ENCODE data around the gene CWC15. TPM values are rescaled to one million over a fixed set of nuclear protein-coding genes. Genes with fewer than 3 reads are reported as not detected.

CWC15 gene
- total and polyA plus RNA-seq, 2 of the 13 experiments (the other 11 are each of a cell fraction or from before 2014, with no cell fraction given), result 27.6 to 61.2 TPM

GRCh38 chr11:94973099-94973968 is at the start of gene CWC15, which contains the start of gene KDM4D (continued):
- TF ChIP-seq ZNF710 (CRISPR knock-in tag; IDR thresholded peaks at IDR 0.05; ENCODE audit: borderline replicate concordance) (peak; percentile 52; the same call in 1 of the 2 replicates), SAP130 (CRISPR knock-in tag; IDR thresholded peaks at IDR 0.05; ENCODE audit: low read depth) (peak; percentile 91), ZNF280B (CRISPR knock-in tag; IDR thresholded peaks at IDR 0.05; ENCODE audit: borderline replicate concordance) (peak; percentile 27; the same call in 1 of the 2 replicates), TCF7L2 (IDR thresholded peaks at IDR 0.05; ENCODE audit: low read depth, low read length) (no peak), ZNF441 (CRISPR knock-in tag; IDR thresholded peaks at IDR 0.05; ENCODE audit: borderline replicate concordance) (peak; percentile 68; the same call in 1 of the 2 replicates), ZNF605 (CRISPR knock-in tag; IDR thresholded peaks at IDR 0.05) (peak; percentile 40; the same call in 1 of the 2 replicates), GATA4 (IDR thresholded peaks at IDR 0.05; ENCODE audit: borderline replicate concordance, low read depth) (peak; percentile 51; the same call in 1 of the 2 replicates), ZNF850 (CRISPR knock-in tag; conservative IDR thresholded peaks at IDR 0.05) (no peak), KMT2B (CRISPR knock-in tag; IDR thresholded peaks at IDR 0.05) (peak; percentile 98), TERF1 (CRISPR knock-in tag; IDR thresholded peaks at IDR 0.05) (no peak), KDM4B (CRISPR knock-in tag; IDR thresholded peaks at IDR 0.05) (peak; percentile 62; the same call in 1 of the 2 replicates), ZMYM4 (CRISPR knock-in tag; IDR thresholded peaks at IDR 0.05) (peak; percentile 92), ZNF160 (CRISPR knock-in tag; IDR thresholded peaks at IDR 0.05) (no peak), ARNT2 (CRISPR knock-in tag; IDR thresholded peaks at IDR 0.05; ENCODE audit: low read depth) (peak; percentile 7; the same call in 1 of the 2 replicates), ZNF263 (CRISPR knock-in tag; IDR thresholded peaks at IDR 0.05) (peak; percentile 37; the same call in 1 of the 2 replicates), ZNF879 (CRISPR knock-in tag; IDR thresholded peaks at IDR 0.05) (no peak), MXI1 (IDR thresholded peaks at IDR 0.05; ENCODE audit: borderline replicate concordance, low read depth, low read length) (peak; percentile 22; the same call in 1 of the 3 replicates)
- TF ChIP-seq, protein P1, sequence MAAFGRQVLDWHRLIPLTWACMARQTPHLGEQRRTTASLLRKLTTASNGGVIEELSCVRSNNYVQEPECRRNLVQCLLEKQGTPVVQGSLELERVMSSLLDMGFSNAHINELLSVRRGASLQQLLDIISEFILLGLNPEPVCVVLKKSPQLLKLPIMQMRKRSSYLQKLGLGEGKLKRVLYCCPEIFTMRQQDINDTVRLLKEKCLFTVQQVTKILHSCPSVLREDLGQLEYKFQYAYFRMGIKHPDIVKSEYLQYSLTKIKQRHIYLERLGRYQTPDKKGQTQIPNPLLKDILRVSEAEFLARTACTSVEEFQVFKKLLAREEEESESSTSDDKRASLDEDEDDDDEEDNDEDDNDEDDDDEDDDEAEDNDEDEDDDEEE (CRISPR knock-in tag; IDR thresholded peaks at IDR 0.05), result 0 out of 2 replicates have a peak, but pooled peaks have one; percentile 39
- TF ChIP-seq, protein P2, sequence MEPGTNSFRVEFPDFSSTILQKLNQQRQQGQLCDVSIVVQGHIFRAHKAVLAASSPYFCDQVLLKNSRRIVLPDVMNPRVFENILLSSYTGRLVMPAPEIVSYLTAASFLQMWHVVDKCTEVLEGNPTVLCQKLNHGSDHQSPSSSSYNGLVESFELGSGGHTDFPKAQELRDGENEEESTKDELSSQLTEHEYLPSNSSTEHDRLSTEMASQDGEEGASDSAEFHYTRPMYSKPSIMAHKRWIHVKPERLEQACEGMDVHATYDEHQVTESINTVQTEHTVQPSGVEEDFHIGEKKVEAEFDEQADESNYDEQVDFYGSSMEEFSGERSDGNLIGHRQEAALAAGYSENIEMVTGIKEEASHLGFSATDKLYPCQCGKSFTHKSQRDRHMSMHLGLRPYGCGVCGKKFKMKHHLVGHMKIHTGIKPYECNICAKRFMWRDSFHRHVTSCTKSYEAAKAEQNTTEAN (CRISPR knock-in tag; conservative IDR thresholded peaks at IDR 0.05), result no peak
- TF ChIP-seq, protein P3, sequence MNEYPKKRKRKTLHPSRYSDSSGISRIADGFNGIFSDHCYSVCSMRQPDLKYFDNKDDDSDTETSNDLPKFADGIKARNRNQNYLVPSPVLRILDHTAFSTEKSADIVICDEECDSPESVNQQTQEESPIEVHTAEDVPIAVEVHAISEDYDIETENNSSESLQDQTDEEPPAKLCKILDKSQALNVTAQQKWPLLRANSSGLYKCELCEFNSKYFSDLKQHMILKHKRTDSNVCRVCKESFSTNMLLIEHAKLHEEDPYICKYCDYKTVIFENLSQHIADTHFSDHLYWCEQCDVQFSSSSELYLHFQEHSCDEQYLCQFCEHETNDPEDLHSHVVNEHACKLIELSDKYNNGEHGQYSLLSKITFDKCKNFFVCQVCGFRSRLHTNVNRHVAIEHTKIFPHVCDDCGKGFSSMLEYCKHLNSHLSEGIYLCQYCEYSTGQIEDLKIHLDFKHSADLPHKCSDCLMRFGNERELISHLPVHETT (CRISPR knock-in tag; conservative IDR thresholded peaks at IDR 0.05), result peak; percentile 71; the same call in 1 of the 2 replicates
